Heart right ventricle (tissue), 16 donors: ENCODE data around the gene ABCB10. TPM values are rescaled to one million over a fixed set of nuclear protein-coding genes. Genes with fewer than 3 reads are reported as not detected.

Source experiments
- ATAC-seq, 8 donors: fragments of 200-7000 bp; cut with Tn5 transposase; one replicate each; pipeline ENCODE4 v1.9.1; 2020; ENCODE audit warnings: mild to moderate bottlenecking in 8 of 8, moderate library complexity in 8 of 8, moderate number of reproducible peaks in 1 of 8
- DNase-seq, 2 donors: peaks; one replicate each; pipeline ENCODE4 v3.0.0-alpha.2; 2020
- H3K27ac ChIP-seq, 10 donors: fragments of 200-600 bp; sonication (generic) in 2 of 10; one replicate each; pipeline versions ENCODE4 v1.5.0 to v1.8.0; 2020 to 2022; ENCODE audit warnings: mild to moderate bottlenecking in 3 of 10
- H3K27me3 ChIP-seq, 7 donors: fragments of 200-600 bp; one replicate each; pipeline ENCODE4 v1.8.0; 2021 to 2022; ENCODE audit warnings: mild to moderate bottlenecking in 2 of 7
- H3K36me3 ChIP-seq, 9 donors: fragments of 200-600 bp; sonication (generic) in 1 of 9; one replicate each; pipeline versions ENCODE4 v1.5.0 to v1.8.0; 2020 to 2022; ENCODE audit warnings: mild to moderate bottlenecking in 2 of 9
- H3K4me1 ChIP-seq, 9 donors: fragments of 200-600 bp; sonication (generic) in 1 of 9; one replicate each; pipeline versions ENCODE4 v1.5.0 to v1.8.0; 2020 to 2022; ENCODE audit warnings: mild to moderate bottlenecking in 4 of 9
- H3K4me3 ChIP-seq, 10 donors: fragments of 200-600 bp; sonication (generic) in 2 of 10; one replicate each; pipeline versions ENCODE4 v1.5.0 to v1.8.0; 2020 to 2022; ENCODE audit warnings: mild to moderate bottlenecking in 7 of 10, moderate library complexity in 2 of 10
- H3K9me3 ChIP-seq, 11 donors: fragments of 200-600 bp in 10 of 11; sonication (generic) in 2 of 11; one replicate each; pipeline versions ENCODE4 v1.5.0 to v1.8.0; 2013 to 2022; ENCODE audit warnings: mild to moderate bottlenecking in 2 of 11, control low read depth in 1 of 11, moderate library complexity in 1 of 11
- WGBS, 2 donors: extraction: QIAGEN DNeasy Blood & Tissue Kit; methylation state at CpG; one replicate each; pipeline ENCODE4 v1.1.7; 2013; ENCODE audit warnings: inconsistent platforms in 1 of 2; 5-methylcytosine and 5-hydroxymethylcytosine counted together
- intact Hi-C, 10 donors: fragments of 100-400 bp; cut with DNase I; formaldehyde crosslinking; loops; one replicate each; pipeline versions ENCODE4 v1.11.1 to v1.14.2; 2022
- polyA plus RNA-seq, 2 donors: library from polyadenylated mRNA; stranded (reverse); fragments of 200-250 nt; gene quantifications; one replicate each; pipeline ENCODE4 v1.2.3, GENCODE V29; 2013
- total RNA-seq, 10 donors: library from RNA; stranded (reverse); fragmentation: NEBNext Ultra II Directional in 3 of 10; extraction: Animal tissue kit (Norgen Biotek cat#: 25700) in 3 of 10; gene quantifications; one replicate each; pipeline versions ENCODE4 v1.2.1 to v1.2.4, GENCODE V29; 2021 to 2023
- TF ChIP-seq, protein P1 (sequence below), 9 donors: fragments of 200-600 bp; sonication (generic) in 2 of 9; IDR thresholded peaks; one replicate each; pipeline versions ENCODE4 v1.5.0 to v1.8.0; 2021 to 2022; ENCODE audit warnings: antibody characterized with exemption in 9 of 9, mild to moderate bottlenecking in 5 of 9, moderate library complexity in 1 of 9
- donor health status: Arrhythmogenic right ventricular cardiomyopathy.
- donor health status: ischemic (EF 13 %, LVEDD 7.1; RV severe dilation, severe dysfunction).
- donor health status: healthy with polysubstance abuse.
- donor health status: DM: no; HTN: yes; CAD: no.
- donor health status: DM: no; HTN: no; CAD: no.
- donor health status: ischemic (EF 25% LVEDD 6.9; RV normal size, moderate dysfunction).
- donor health status: ischemic (EF 25% LVEDD 5.7; RV mildly dilated, moderate dysfunction).
- donor health status: healthy.
- donor health status: DM: yes; HTN: yes; CAD: no.
- donor health status: Ischemic cardiomyopathy.
- donor health status: ischemic (EF 35%, LVEDD 5.7; RV mildly dilated, moderate dysfunction).
- donor health status: nonischemic (EF 11% LVEDD 7.7; RV severe dilation, severe dysfunction).
- donor health status: DM: yes; HTN: yes; CAD: no.
- donor health status: PGD.
- donor health status: ischemic (EF 29% LVEDD 5.4; RV normal size, mild dysfunction).
- donor health status: nonischemic (EF 23%, LVEDD 6.1; RV moderate dilation, normal function).

ABCB10 gene
- total and polyA plus RNA-seq, 12 donors, result 4.2 to 13.5 (median 11.3) TPM

- no peak for ATAC-seq
- H3K9me3 ChIP-seq, result no peaks in the 10 kb centered on the region
- no peak overlapping the region for H3K4me3 ChIP-seq
- intact Hi-C loops, result no loop called here
- DNase-seq, result no peak
- no peaks in the 10 kb centered on the region for H3K27me3 ChIP-seq
- H3K4me1 ChIP-seq, result peaks cover 0 to 5% (median 0%) of the 10 kb centered on the region in 9 donors
- WGBS, 2 donors, result 92 to 96% methylated on average over 2 of the region's 2 CpGs
- no peak overlapping the region for H3K27ac ChIP-seq
- peaks cover 0 to 98% (median 42%) of the 10 kb centered on the region in 9 donors for H3K36me3 ChIP-seq
- TF ChIP-seq, protein P1, sequence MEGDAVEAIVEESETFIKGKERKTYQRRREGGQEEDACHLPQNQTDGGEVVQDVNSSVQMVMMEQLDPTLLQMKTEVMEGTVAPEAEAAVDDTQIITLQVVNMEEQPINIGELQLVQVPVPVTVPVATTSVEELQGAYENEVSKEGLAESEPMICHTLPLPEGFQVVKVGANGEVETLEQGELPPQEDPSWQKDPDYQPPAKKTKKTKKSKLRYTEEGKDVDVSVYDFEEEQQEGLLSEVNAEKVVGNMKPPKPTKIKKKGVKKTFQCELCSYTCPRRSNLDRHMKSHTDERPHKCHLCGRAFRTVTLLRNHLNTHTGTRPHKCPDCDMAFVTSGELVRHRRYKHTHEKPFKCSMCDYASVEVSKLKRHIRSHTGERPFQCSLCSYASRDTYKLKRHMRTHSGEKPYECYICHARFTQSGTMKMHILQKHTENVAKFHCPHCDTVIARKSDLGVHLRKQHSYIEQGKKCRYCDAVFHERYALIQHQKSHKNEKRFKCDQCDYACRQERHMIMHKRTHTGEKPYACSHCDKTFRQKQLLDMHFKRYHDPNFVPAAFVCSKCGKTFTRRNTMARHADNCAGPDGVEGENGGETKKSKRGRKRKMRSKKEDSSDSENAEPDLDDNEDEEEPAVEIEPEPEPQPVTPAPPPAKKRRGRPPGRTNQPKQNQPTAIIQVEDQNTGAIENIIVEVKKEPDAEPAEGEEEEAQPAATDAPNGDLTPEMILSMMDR (IDR thresholded peaks at IDR 0.05), result no peak
These were observed 84.0 kb downstream of the ABCB10 start for GRCh38 chr1:229474509-229474908.

- Histone ChIP-seq H3K27ac (no peak overlapping the region), H3K9me3 (no peaks in the 10 kb centered on the region), H3K4me3 (no peak overlapping the region), H3K4me1 (no peaks in the 10 kb centered on the region), H3K36me3 (peaks cover 0 to 99% (median 40%) of the 10 kb centered on the region in 9 donors), H3K27me3 (no peaks in the 10 kb centered on the region)
- TF ChIP-seq, protein P1 (IDR thresholded peaks at IDR 0.05), result no peak
- ATAC-seq (no peak), DNase-seq (no peak)
- WGBS, 2 donors, result 96 to 97% methylated on average over 3 of the region's 3 CpGs
- intact Hi-C loops, result no loop called here
These were observed 87.3 kb downstream of the ABCB10 start for GRCh38 chr1:229471175-229471574.

DNA sequence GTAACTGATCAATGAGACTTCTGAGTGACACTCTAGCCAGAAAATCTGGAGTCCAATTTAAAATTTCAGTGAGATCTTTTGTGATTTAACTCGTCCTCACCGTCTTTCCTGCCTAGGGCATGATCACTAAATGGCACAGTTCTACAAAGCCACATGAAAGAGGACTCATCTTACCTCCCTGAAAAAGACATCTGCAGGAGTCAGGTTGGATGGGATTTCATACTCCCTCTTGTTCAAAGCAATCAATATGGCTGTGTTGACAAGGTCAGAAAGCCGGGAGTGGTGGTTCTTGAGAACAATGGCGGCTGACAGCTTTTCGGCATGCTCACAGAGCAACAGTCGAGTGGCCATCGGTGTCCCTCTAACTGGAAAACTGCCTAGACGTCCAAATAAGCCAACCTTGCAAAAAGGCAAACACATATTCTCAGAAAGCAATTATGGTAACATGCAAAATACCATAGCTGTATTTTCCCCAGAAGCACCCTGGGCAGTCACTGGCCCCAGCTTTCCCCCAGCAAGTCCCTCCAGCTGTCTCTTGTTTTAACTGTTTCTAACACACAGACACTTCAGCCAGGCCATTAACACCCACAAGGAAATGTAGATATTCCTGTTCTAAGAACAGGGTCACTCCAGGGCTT lies 88.0 kb downstream of the ABCB10 start:
- Histone ChIP-seq H3K4me1 (no peaks in the 10 kb centered on the region), H3K9me3 (no peaks in the 10 kb centered on the region), H3K36me3 (peaks cover 0 to 100% (median 43%) of the 10 kb centered on the region in 9 donors), H3K27ac (no peak overlapping the region), H3K27me3 (no peaks in the 10 kb centered on the region), H3K4me3 (no peak overlapping the region)
- 87% methylated on average over 8 of the region's 8 CpGs for WGBS, 2 donors
- intact Hi-C loops, result no loop called here
- TF ChIP-seq, protein P1 (IDR thresholded peaks at IDR 0.05), result no peak
- ATAC-seq, result no peak
- no peak for DNase-seq

- WGBS, 2 donors, result 97 to 100% methylated on average over 1 of the region's 1 CpG
These were observed 91.6 kb downstream of the ABCB10 start for GRCh38 chr1:229466887-229467286.

More at GRCh38 chr1:229466887-229467286, 91.6 kb downstream of the ABCB10 start:
- DNase-seq (no peak), ATAC-seq (no peak)
- TF ChIP-seq, protein P1 (IDR thresholded peaks at IDR 0.05), result no peak
- no peaks in the 10 kb centered on the region for H3K27me3 ChIP-seq
- H3K36me3 ChIP-seq, result peaks cover 0 to 100% (median 54%) of the 10 kb centered on the region in 9 donors
- no peaks in the 10 kb centered on the region for H3K9me3 ChIP-seq
- no peak overlapping the region for H3K4me3 ChIP-seq
- intact Hi-C loops, result loop anchor here in 2 of 10 donors (10.0 kb wide), 1 partner anchor 92 kb away; no protein-coding TSS in a partner anchor
- H3K27ac ChIP-seq, result no peak overlapping the region
- H3K4me1 ChIP-seq, result peaks cover 0 to 4% (median 0%) of the 10 kb centered on the region in 9 donors

Other genes with a start within 250 kb of the ABCB10 start
- 1 to 10 TPM; 1.0 to 4.7 (median 3.5) TPM for gene CCSAP, start 215.7 kb downstream of the ABCB10 start, total RNA-seq
- gene CCSAP, start 215.7 kb downstream of the ABCB10 start, polyA plus RNA-seq, result 1 to 10 TPM in 1 of 2 donors, under 1 TPM in 1; 0.91 to 2.0 TPM
- gene ACTA1, start 124.6 kb downstream of the ABCB10 start, total RNA-seq, result over 10,000 TPM in 5 of 10 donors, 1,000 to 10,000 TPM in 4, 100 to 1,000 TPM in 1; 976 to 17,994 (median 10,145) TPM
- gene ACTA1, start 124.6 kb downstream of the ABCB10 start, polyA plus RNA-seq, result 1,000 to 10,000 TPM; 2,463 to 2,779 TPM
- 10 to 100 TPM; 28.1 to 36.3 (median 31.4) TPM for gene NUP133, start 50.4 kb downstream of the ABCB10 start, total RNA-seq
- 10 to 100 TPM in 1 of 2 donors, 1 to 10 TPM in 1; 9.3 to 13.8 TPM for gene NUP133, start 50.4 kb downstream of the ABCB10 start, polyA plus RNA-seq
- 10 to 100 TPM in 9 of 10 donors, 1 to 10 TPM in 1; 9.7 to 13.7 (median 11.2) TPM for gene TAF5L, start 67.4 kb upstream of the ABCB10 start, total RNA-seq
- gene TAF5L, start 67.4 kb upstream of the ABCB10 start, polyA plus RNA-seq, result 1 to 10 TPM; 6.0 to 8.6 TPM
- 1 to 10 TPM; 2.9 to 5.6 (median 4.4) TPM for gene URB2, start 67.5 kb upstream of the ABCB10 start, total RNA-seq
- 1 to 10 TPM; 1.6 to 2.1 TPM for gene URB2, start 67.5 kb upstream of the ABCB10 start, polyA plus RNA-seq